BLaER1 treated with 17β-estradiol and CSF1 and Interleukin-3, amounts not matched to agents 10 nM and 100 nM (cell line): ENCODE results near the gene PPT2.
"Not testable (repeated sequence)": the region's sequence is repeated elsewhere in the genome, so short reads cannot be mapped to it uniquely, and the experiment has no call there.

Experiments used
- H3K27ac ChIP-seq, 11 experiments: shearing (Covaris generic); formaldehyde crosslinking; 2 replicates each; pipeline ENCODE4 v1.8.1; 2022
- H3K27me3 ChIP-seq, 11 experiments: shearing (Covaris generic); formaldehyde crosslinking; 2 replicates each; pipeline ENCODE4 v1.8.1; 2022
- H3K36me3 ChIP-seq, 11 experiments: shearing (Covaris generic); formaldehyde crosslinking; 2 replicates each; pipeline ENCODE4 v1.8.1; 2022
- H3K4me1 ChIP-seq, 10 experiments: shearing (Covaris generic); formaldehyde crosslinking; 2 replicates each; pipeline ENCODE4 v1.8.1; 2022
- H3K4me2 ChIP-seq, 11 experiments: shearing (Covaris generic); formaldehyde crosslinking; 2 replicates each; pipeline ENCODE4 v1.8.1; 2022
- H3K4me3 ChIP-seq, 10 experiments: shearing (Covaris generic); formaldehyde crosslinking; 2 replicates each; pipeline ENCODE4 v1.8.1; 2022
- H3K9ac ChIP-seq, 11 experiments: shearing (Covaris generic); formaldehyde crosslinking; 2 replicates each; pipeline ENCODE4 v1.8.1; 2022
- H3K9me3 ChIP-seq, 11 experiments: shearing (Covaris generic); formaldehyde crosslinking; replicated peaks in 1 of 11; 2 replicates each; pipeline ENCODE4 v1.8.1; 2022
- H4K20me1 ChIP-seq, 11 experiments: shearing (Covaris generic); formaldehyde crosslinking; 2 replicates each; pipeline ENCODE4 v1.8.1; 2022
- Cebpa-rat ChIP-seq, 11 experiments: shearing (Covaris generic); IDR thresholded peaks; 2 replicates each; pipeline ENCODE4 v1.8.1; 2022

PPT2 gene

DNA sequence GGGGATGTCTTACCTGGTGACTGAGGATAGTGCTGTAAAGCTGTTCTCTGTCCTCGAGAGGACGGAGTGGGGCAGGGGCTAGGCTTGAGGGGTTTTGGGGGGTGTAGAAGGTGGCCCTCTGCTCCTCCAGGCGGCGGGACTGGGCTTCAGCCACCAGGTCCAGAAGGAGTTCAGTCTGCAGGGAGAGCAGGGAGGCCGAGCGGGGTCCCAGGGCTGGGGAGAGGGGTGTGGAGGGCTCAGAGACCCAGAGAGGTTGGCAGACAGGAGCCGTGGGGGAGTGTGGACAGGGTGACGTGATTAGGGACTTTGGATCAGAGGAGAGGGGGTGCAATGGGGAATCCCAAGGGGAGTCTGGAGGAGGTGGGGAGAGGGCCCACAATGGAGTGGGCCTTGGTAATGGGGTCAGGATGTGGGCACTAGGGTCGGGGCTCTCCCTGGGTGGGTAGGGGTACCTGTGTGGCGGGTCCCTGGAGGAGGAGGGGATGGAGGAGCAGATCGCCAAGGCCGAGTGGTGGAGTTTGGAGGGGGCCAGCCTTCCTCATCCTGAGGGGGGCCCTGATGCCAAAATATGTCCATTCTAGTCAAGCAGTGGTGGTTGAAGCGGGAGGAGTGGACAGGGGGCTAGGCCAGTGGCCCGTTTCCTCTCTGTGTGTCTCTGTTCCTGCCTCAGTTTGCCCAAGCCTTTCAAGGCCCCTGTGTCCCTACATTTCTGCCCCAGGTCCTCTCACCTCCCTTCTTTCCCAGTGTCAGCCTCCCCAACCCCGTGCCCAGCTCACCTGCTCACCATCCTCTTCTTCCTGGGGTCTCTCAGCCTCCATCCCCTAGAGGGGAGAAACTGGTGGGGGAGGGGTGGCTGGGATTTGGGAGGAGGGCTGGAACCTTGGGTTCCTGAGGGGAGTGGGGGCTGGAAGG lies 38.0 kb downstream of the PPT2 start:
- Histone ChIP-seq H4K20me1 (peaks cover 0 to 14% (median 3%) of the 10 kb centered on the region in 11 experiments; a peak in 8 of 22 replicates), H3K9ac (peak overlapping the region; percentile 92 to 97 (median 94)), H3K4me2 (peak overlapping the region; percentile 95 to 100 (median 100)), H3K4me3 (peak overlapping the region; percentile 77 to 91 (median 82)), H3K9me3 (no peaks in the 10 kb centered on the region), H3K27ac (peak overlapping the region; percentile 89 to 99 (median 97)), H3K27me3 (no peaks in the 10 kb centered on the region), H3K4me1 (peaks cover 51 to 80% (median 72%) of the 10 kb centered on the region in 10 experiments), H3K36me3 (peaks cover 11 to 21% (median 16%) of the 10 kb centered on the region in 11 experiments)
- TF ChIP-seq Cebpa-rat (IDR thresholded peaks at IDR 0.05): no peak

DNA sequence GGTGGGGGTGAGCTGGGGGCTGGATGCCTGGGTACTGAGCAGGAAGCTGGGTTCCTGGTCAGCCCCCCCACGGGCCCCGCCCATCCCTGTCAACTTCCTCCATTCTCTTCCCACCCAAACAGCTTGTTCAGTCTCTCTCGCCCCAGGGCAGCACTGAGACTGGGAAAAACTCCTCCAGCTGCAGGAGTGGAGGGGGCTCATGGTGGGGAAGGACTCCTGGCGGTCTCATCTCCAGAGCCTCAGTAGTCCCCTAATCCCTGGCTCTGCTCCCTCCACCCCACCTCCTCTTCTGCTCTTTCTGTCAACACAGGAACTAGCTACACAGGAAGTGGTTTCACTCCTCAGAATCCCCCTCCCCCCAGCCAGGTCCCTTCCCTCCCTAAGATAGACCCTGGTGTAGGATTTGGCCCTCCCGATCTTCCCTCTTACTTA lies 38.7 kb downstream of the PPT2 start, which contains the start of gene GPSM3:
GPSM3 (minus strand) TSS at position 36 of the 432 bp plus-strand sequence. CDS start 130 bp downstream, outside the sequence.
- peaks cover 4 to 14% (median 9%) of the 10 kb centered on the region in 11 experiments for H3K36me3 ChIP-seq
- H4K20me1 ChIP-seq: peaks cover 0 to 8% (median 0%) of the 10 kb centered on the region in 11 experiments; a peak in 5 of 22 replicates
- peak within 1 kb of the TSS; percentile 92 to 97 (median 94) for H3K9ac ChIP-seq
- no peak for TF ChIP-seq Cebpa-rat (IDR thresholded peaks at IDR 0.05)
- peak within 1 kb of the TSS; percentile 95 to 100 (median 100) for H3K4me2 ChIP-seq
- H3K9me3 ChIP-seq: no peaks in the 10 kb centered on the region
- H3K4me3 ChIP-seq: peak within 1 kb of the TSS; percentile 77 to 91 (median 82)
- H3K4me1 ChIP-seq: peaks cover 51 to 80% (median 71%) of the 10 kb centered on the region in 10 experiments
- no peaks in the 10 kb centered on the region for H3K27me3 ChIP-seq
- peak within 1 kb of the TSS; percentile 89 to 99 (median 97) for H3K27ac ChIP-seq

DNA sequence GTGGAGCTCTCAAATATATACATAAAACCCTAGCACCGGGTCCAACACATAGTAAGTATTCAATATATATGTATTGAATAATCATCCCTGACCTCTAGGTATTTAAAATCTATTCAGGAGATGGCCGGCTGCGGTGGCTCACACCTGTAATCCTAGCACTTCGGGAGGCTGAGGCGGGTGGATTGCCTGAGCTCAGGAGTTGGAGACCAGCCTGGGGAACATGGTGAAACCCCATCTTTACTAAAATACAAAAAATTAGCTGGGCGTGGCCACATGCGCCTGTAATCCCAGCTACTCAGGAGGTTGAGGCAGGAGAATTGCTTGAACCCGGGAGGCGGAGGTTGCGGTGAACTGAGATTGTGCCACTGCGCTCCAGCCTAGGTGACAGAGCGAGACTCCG lies 39.2 kb downstream of the PPT2 start:
- Histone ChIP-seq H3K4me2 (peak overlapping the region; percentile 95 to 100 (median 100)), H3K4me1 (peaks cover 51 to 76% (median 67%) of the 10 kb centered on the region in 10 experiments), H3K9ac (peak overlapping the region; percentile 92 to 97 (median 94)), H3K4me3 (peak overlapping the region; percentile 77 to 91 (median 82)), H3K27ac (peak overlapping the region; percentile 89 to 99 (median 97))
- not testable (repeated sequence) for H3K36me3 ChIP-seq, H4K20me1 ChIP-seq, H3K27me3 ChIP-seq, H3K9me3 ChIP-seq

DNA sequence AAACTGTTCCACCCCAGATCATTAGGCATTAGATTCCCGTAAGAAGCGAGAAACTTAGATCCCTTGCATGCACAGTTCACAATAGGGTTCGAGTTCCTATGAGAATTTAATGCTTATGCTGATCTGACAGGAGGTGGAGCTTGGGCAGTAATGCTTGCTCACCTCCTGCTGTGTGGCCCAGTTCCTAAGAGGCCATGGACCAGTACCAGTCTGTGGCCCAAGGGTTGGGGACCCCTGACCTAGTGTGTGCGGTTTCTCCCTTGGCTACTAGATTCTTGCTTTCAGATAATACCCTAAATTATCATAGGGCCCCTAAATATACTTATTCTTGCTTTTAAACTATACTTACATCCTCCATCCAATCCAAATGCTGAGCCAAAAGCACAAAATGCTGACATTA lies 40.4 kb downstream of the PPT2 start:
- no peaks in the 10 kb centered on the region for H3K27me3 ChIP-seq
- no peak for TF ChIP-seq Cebpa-rat (IDR thresholded peaks at IDR 0.05)
- H3K4me1 ChIP-seq: peaks cover 42 to 64% (median 55%) of the 10 kb centered on the region in 10 experiments
- peak overlapping the region; percentile 95 to 100 (median 100) for H3K4me2 ChIP-seq
- H3K4me3 ChIP-seq: peak overlapping the region in 4 of 10 experiments; percentile 56 to 87 (median 78); a peak in 5 of 20 replicates
- H3K9me3 ChIP-seq: no peaks in the 10 kb centered on the region
- H3K36me3 ChIP-seq: 0 out of 22 replicates have a peak, but pooled peaks cover 0 to 3% (median 0%) of the 10 kb centered on the region in 11 experiments
- H4K20me1 ChIP-seq: no peaks in the 10 kb centered on the region
- peak overlapping the region in 9 of 11 experiments; percentile 2 to 97 (median 86); a peak in 12 of 22 replicates for H3K9ac ChIP-seq
- peak overlapping the region in 10 of 11 experiments; percentile 2 to 99 (median 97); a peak in 19 of 22 replicates for H3K27ac ChIP-seq

DNA sequence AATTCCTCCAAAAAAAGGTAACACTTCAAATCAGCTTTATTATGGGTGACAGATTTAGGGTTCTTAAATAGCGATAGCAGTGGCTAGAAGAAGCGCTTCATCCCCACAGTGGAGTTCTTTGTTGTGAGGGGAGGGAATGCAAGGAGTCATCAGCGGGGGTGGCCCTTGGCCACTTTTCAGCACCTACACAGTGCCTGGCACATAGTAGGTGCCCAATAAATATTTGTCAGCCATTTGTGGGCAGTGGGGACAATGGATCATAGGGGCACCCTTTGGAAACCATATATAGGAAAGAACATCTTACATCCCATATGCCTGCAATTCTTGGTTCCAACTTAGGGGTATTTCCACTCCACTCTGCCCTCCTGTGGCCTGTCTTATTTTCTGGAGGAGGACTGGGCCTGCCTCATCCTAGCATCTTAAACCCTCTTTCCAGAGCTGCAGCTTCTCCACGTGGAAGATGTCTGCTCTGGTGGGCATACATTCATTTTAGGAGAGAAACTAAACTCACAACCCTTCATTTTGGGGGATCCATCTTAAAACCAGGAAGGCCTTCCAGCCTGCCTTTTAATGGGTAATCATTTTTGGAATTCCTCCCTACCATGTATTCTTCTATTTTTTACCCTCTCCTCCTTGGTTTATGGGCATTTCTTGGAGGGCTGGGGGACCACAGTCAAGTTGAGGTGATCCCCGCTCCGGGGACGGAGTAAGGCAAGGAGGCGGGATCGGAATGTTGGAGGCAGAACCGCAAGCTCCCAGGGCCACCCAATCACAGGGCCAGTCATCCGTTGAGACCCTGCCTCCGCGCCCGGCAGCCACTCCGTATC lies 41.1 kb downstream of the PPT2 start:
- H3K27ac ChIP-seq: peak overlapping the region; percentile 42 to 99 (median 97); a peak in 20 of 22 replicates
- peak overlapping the region; percentile 63 to 97 (median 81) for H3K9ac ChIP-seq
- no peaks in the 10 kb centered on the region for H3K9me3 ChIP-seq
- H3K4me1 ChIP-seq: peaks cover 42 to 64% (median 55%) of the 10 kb centered on the region in 10 experiments
- H3K36me3 ChIP-seq: 0 out of 22 replicates have a peak, but pooled peaks cover 0 to 3% (median 0%) of the 10 kb centered on the region in 11 experiments
- TF ChIP-seq Cebpa-rat (IDR thresholded peaks at IDR 0.05): no peak
- no peaks in the 10 kb centered on the region for H4K20me1 ChIP-seq
- peak overlapping the region; percentile 49 to 87 (median 59) for H3K4me3 ChIP-seq
- peak overlapping the region; percentile 95 to 100 (median 100) for H3K4me2 ChIP-seq
- no peaks in the 10 kb centered on the region for H3K27me3 ChIP-seq

DNA sequence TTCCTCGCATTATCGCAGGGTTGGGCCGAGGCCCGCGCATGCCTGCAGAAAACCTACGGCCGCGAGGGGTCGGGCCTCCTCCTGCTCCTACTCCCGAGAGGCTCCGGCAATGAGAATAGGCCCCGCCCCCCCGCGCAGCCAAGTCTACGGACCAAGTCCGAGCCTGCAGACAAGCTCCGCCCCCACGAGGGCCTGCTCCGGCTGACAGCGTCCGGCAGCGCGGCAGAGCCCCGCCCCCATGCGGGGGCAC lies 41.6 kb downstream of the PPT2 start:
- H4K20me1 ChIP-seq: no peaks in the 10 kb centered on the region
- H3K9me3 ChIP-seq: no peaks in the 10 kb centered on the region
- no peak for TF ChIP-seq Cebpa-rat (IDR thresholded peaks at IDR 0.05)
- H3K4me2 ChIP-seq: peak overlapping the region in 7 of 11 experiments; percentile 96 to 100 (median 100); a peak in 10 of 22 replicates
- no peaks in the 10 kb centered on the region for H3K27me3 ChIP-seq
- H3K4me3 ChIP-seq: peak overlapping the region; percentile 69 to 87 (median 78); a peak in 19 of 20 replicates
- peak overlapping the region in 10 of 11 experiments; percentile 87 to 97 (median 92); a peak in 19 of 22 replicates for H3K9ac ChIP-seq
- peaks cover 42 to 60% (median 55%) of the 10 kb centered on the region in 10 experiments for H3K4me1 ChIP-seq
- 0 out of 22 replicates have a peak, but pooled peaks cover 0 to 3% (median 0%) of the 10 kb centered on the region in 11 experiments for H3K36me3 ChIP-seq
- H3K27ac ChIP-seq: peak overlapping the region in 10 of 11 experiments; percentile 91 to 99 (median 97); a peak in 19 of 22 replicates

DNA sequence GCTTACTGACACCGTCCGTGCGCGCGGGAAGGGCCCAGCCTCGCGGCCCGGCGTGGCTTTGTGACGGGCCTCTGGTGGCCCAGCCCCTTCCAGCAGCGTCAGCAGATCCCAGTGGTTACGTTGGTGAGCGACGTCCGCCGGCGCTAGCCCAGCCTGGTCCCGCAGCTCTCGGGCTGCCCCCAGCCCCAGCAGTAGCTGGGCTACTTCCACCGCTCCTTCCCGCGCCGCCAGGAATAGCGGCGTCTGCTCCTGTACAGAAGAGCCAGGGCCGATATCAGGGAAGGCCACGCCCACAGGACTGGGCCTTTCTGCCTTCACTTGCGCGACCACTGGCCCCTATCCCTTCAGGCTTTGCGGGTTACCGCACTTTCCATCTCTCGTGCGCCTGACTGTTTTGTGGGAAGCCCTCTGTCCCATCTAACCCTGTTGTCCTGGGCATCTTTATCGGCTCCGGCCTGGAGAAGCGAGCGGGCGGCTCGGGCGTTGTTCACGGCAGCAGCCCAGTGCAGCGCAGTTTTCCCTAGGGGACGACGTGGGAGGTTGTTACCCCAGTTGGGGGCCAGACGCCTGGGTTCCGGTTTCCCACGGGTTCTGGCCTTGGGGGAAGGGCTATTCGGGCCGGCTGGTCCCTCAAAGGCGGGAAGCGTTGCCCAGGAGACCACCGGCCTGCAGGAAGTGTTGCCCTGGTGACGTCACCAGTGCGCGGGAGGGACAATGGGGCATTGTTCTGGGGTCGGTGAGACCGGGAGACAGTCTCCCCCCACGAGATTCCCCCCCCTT lies 42.2 kb downstream of the PPT2 start:
- peak overlapping the region; percentile 91 to 99 (median 97) for H3K27ac ChIP-seq
- peak overlapping the region; percentile 80 to 99 (median 95) for H3K4me2 ChIP-seq
- H3K4me1 ChIP-seq: peaks cover 42 to 55% (median 52%) of the 10 kb centered on the region in 10 experiments
- peak overlapping the region; percentile 87 to 97 (median 92) for H3K9ac ChIP-seq
- no peaks in the 10 kb centered on the region for H3K27me3 ChIP-seq
- no peaks in the 10 kb centered on the region for H3K9me3 ChIP-seq
- peak overlapping the region; percentile 69 to 87 (median 78) for H3K4me3 ChIP-seq
- no peak for TF ChIP-seq Cebpa-rat (IDR thresholded peaks at IDR 0.05)
- H4K20me1 ChIP-seq: no peaks in the 10 kb centered on the region
- H3K36me3 ChIP-seq: 0 out of 22 replicates have a peak, but pooled peaks cover 0 to 3% (median 0%) of the 10 kb centered on the region in 11 experiments
